Raji (cell line): ENCODE measurements around the gene RUNX2.

Experiments used
- POLR2A ChIP-seq: IDR thresholded peaks from 2 replicates; pipeline ENCODE4 v1.6.1; 2011; ENCODE audit warnings: low read depth, low read length, control low read depth; ENCODE audit not compliant: insufficient read depth

RUNX2 gene

GRCh38 chr6:45378334-45378926 is 50.3 kb downstream of the RUNX2 start:
- no peak for TF ChIP-seq POLR2A

DNA sequence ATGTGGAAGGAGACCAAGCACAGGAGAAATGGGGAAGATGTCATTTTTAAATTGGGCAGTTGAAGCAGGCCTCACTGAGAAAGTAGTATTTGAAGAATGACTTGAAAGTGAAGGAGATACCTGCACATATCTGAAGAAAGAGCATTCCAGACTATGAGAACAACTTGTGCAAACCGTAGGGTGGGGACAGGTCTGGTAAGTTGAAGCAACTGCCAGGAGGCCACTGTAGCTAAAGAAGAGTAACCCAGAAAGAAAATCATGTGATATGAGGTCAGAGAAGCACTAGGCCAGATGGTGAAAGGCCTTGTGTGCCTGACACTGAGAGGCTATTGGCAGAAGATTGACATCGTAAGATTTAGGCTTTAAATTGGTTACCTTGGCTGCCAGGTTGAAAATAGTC is 54.3 kb downstream of the RUNX2 start:
- TF ChIP-seq POLR2A = no peak

DNA sequence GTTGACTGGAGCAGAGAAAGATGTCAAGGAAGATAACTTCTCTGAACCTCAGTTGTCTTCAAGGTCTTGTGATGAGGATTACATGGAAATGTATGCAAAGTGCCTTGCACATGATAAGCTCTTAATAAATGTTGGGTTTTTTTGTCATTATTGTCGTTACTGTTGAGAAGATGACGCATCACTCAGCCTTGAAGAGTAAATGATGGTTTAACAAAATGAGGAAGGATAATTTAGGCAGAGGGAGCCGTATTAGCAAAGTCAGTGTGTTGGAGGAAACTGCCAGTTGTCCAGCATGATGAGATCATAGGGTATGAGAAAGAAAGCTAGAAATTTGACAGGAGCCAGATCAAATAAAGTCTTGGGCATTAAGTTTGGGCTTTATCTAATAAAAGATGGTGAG is 58.4 kb downstream of the RUNX2 start:
- TF ChIP-seq POLR2A = no peak

GRCh38 chr6:45387236-45387635 is 59.1 kb downstream of the RUNX2 start:
- TF ChIP-seq POLR2A = no peak

GRCh38 chr6:45388328-45388727 is 60.2 kb downstream of the RUNX2 start:
- no peak for TF ChIP-seq POLR2A

- TF ChIP-seq POLR2A = no peak
These were observed 66.5 kb downstream of the RUNX2 start for GRCh38 chr6:45394586-45395095.

DNA sequence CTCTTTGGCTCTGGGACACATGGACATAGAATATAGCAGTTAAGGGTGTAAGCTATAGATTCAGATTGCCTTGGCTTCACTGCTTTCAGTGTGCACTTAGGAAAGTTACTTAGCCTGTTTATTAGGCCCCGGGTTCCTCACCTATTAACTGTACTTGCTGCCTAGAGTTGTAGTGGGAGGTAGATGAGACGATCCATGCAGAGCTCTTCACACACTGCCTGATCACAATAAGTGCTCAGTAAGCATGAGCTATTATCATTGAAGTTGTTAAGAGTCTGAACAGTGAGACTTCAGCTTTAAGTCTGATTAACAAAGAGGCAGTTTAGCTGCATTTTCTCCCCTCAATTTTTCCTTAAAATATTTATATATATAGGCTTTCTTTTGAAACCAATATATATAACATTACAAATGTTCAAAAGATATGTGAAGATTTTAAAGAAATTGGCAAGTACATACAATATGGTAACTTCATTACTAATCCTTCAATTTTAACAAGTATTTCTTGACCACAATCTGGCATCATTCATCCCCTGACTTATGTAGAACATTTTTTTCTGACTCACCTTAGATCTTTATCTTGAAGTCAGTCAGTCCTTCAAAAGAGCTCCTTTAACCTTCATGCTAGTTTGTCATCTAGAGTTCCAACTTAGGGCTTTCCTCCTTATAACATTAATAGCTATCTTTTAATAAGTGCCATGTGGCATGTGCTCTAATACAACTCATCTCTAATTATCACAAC is 70.1 kb downstream of the RUNX2 start:
- TF ChIP-seq POLR2A = no peak

DNA sequence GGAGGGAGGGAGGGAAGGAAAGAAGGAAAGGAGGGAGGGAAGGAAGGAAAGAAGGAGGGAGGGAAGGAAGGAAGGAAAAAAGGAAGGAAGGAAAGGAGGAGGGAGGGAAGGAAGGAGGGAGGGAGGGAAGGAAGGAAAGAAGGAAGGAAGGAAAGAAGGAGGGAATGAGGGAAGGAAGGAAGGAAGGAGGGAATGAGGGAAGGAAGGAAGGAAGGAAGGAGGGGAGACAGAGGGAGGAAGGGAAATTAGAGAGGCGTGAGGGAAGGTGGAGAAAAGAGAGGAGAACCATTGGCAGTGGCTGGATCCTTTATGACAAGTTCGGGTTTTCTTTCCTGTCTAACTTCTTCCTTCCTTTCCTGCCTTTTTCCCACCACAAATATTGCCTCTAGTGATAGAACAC is 71.9 kb downstream of the RUNX2 start:
- TF ChIP-seq POLR2A = no peak

DNA sequence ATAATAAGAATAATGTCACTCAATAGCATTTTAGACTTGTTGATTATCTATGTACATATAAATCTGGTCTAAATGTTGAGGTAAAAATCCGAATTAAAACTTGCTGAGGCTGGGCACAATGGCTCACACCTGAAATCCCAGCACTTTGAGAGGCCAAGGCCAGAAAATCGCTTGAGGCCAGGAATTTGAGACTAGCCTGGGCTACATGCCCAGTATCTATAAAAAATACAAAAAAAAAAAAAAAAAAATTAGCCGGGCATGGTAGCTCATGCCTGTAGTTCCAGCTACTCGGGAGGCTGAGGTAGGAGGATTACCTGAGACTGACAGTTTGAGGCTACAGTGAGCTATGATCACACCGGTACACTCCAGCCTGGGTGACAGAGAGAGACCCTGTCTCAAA is 83.8 kb downstream of the RUNX2 start:
- no peak for TF ChIP-seq POLR2A

GRCh38 chr6:45415315-45415714 is 87.2 kb downstream of the RUNX2 start:
- no peak for TF ChIP-seq POLR2A

GRCh38 chr6:45415788-45416518 is 87.8 kb downstream of the RUNX2 start:
- no peak for TF ChIP-seq POLR2A

DNA sequence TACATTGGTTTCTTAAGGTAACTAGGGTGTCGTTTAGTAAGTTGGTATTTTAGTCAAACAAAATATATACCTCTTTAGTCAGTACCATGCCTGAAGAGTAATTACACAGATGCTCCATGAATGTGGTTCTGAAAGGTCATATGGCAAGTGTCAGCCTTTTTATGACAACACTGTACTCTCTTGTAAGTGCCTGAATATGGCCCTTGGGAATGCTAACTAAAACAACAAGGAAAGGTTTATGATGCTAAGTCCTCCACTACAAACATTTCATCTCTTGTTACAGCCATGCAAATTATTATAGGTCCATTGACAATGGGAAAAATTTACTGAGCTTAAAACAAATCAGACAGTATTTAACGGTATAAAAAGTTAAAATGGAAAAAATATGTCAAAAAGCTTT is 88.6 kb downstream of the RUNX2 start:
- no peak for TF ChIP-seq POLR2A

- TF ChIP-seq POLR2A = no peak
These were observed 89.3 kb downstream of the RUNX2 start for GRCh38 chr6:45417436-45417835.

DNA sequence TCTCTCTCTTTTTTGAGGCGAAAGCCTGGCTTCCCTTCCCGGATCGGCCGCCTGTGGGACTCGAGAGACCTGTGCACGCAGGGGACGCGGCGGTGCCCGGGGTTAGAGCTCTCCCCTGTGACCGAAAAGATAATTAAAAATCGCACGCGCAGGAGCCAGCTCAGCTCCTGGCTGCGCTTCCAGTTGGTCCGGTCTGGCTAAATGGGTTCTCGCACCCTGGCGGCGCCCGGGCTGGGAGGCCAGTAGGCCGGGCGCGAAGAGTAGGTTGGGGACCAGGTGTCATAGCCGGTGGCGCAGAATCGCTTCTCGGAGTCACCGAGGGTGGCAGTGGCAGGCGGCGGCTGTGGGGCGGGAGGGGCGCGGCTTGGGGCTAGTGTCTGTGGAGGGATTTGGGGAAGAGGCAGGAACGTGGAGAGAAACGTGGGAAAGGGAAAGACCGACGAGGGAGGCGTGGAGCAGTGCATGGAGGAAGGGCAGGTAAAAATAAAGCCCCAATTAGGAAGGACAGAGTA is 91.5 kb downstream of the RUNX2 start:
- TF ChIP-seq POLR2A = no peak

DNA sequence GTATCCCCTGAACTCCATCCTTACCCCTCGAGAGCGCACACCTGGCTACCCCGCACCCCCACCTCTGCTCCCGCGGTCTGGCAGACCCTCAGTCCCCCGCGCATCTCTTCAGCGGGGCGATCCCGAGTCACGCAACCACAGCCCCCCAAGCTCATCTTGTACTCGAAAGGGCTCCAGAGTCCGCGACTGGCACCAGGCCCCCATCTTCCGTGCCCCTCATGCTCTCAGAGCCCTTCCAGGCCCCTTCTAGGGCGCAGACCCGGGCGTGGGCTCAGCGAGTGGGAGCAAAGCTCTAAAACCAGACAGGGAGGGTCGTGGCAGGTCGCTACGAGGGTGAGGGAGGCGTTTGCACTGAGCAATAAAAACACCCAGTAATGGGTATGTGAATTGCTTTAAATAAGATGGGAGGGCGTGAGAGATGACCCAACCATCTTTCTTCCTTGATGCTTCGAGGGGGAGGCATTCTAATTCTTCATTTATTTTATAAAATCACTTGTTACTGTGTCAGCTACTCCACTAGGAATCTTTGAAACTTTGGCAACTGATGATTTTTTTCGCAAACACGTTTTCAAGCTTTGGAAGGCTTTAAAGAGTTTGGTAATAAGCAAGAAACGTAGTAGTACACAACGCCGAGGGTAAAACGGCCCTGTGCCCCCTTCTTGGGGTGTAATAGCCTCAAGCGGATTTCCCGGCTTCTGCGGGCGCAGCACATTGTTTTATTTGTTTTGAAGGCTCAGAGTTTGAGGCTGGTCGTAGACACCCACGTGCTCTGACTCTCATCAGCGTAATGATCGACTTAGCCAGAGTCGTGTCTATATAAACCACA is 92.2 kb downstream of the RUNX2 start:
- no peak for TF ChIP-seq POLR2A

DNA sequence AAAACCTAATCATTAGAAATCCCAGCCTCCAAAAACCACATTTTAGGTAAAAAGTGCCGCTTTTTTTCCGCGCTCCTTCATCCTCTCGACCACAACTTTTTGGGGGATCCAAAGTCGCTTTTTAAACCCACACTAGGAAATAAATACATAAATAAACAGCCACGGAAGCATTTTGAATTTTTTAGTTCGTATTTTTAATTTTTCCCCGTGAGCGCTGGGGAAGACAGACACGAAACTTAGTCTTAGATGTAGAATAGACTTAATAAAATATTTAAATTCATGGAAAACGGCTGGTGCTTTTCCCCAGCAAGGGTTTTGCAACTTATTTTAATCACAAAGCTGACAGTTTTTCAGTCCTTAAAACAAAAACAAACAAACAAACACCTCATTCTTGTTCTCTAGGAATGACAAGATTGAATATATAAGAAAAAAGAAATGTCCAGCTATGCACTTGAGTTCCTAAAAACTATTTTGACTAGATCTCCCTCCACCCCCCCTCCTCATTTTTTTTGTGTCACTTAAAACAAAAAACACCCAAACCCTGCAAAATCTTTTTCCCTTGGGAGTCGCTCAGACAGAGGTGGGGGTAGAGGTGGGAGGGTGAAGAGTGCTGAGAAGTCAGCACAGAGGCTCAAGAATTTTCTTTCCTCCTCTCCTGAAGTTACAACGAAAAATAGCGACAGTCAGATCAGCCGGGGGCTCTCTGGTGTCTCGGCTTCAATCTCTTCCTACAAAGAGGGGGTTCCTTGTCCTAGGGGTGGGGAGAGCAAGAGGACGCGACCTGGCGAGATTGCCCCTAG is 93.0 kb downstream of the RUNX2 start:
- no peak for TF ChIP-seq POLR2A
